SK-N-SH (cell line): ENCODE data around the gene PTGFRN. TPM values are rescaled to one million over a fixed set of nuclear protein-coding genes. Genes with fewer than 3 reads are reported as not detected.

Experiments
- CTCF ChIA-PET: fragments of 300-600, 350-600 bp; formaldehyde crosslinking; extraction: SDS; loops from one replicate; lab custom pipeline; 2021; lab: Yijun Ruan, JAX
- POLR2A ChIA-PET: fragments of 350-600 bp; sonication (Branson Sonifier 250); formaldehyde crosslinking; extraction: SDS; loops from one replicate; lab custom pipeline; 2020; ENCODE audit warnings: antibody characterized with exemption, inconsistent platforms; lab: Yijun Ruan, JAX
- DNase-seq: peaks from one replicate; pipeline ENCODE4 v3.0.0; 2012
- H2AFZ ChIP-seq: fragments of 200-600 bp; sonication (generic); 2 replicates; pipeline ENCODE4 v1.8.1; 2016; ENCODE audit warnings: antibody characterized with exemption, mild to moderate bottlenecking, low read depth
- H3F3A ChIP-seq: fragments of 200-600 bp; sonication (generic); replicated peaks from 2 replicates; pipeline ENCODE3; 2016; ENCODE audit warnings: antibody characterized with exemption, mild to moderate bottlenecking; ENCODE audit not compliant: insufficient read depth
- H3K27ac ChIP-seq, 2 experiments: fragments of 200-500 bp in 1 of 2; fragments of 200-600 bp in 1 of 2; sonication (Bioruptor generic) in 1 of 2; sonication (generic), shearing (Covaris generic) in 1 of 2; 2 replicates each; pipeline versions ENCODE4 v1.5.1 to v1.6.1; 2014 to 2016; ENCODE audit warnings: low read depth in 2 of 2, inconsistent platforms in 1 of 2, low read length in 1 of 2, mild to moderate bottlenecking in 1 of 2, mixed read lengths in 1 of 2
- H3K27me3 ChIP-seq: fragments of 200-600 bp; sonication (generic), shearing (Covaris generic); 2 replicates; pipeline ENCODE4 v1.6.1; 2016; ENCODE audit warnings: mixed run types; ENCODE audit not compliant: insufficient read depth
- H3K36me3 ChIP-seq, 2 experiments: fragments of 200-500 bp in 1 of 2; fragments of 200-600 bp in 1 of 2; sonication (Bioruptor generic) in 1 of 2; sonication (generic) in 1 of 2; replicated peaks in 1 of 2; 2 replicates each; pipeline versions ENCODE3 to v1.5.1; 2014 to 2016; ENCODE audit warnings: low read length in 1 of 2, mild to moderate bottlenecking in 1 of 2; ENCODE audit not compliant: insufficient read depth in 2 of 2, control insufficient read depth in 1 of 2
- H3K4me1 ChIP-seq, 2 experiments: fragments of 200-500 bp in 1 of 2; fragments of 200-600 bp in 1 of 2; sonication (Bioruptor generic) in 1 of 2; sonication (generic), shearing (Covaris generic) in 1 of 2; 2 replicates each; pipeline versions ENCODE4 v1.5.1 to v1.6.1; 2014 to 2016; ENCODE audit warnings: low read depth in 1 of 2, low read length in 1 of 2, mixed run types in 1 of 2; ENCODE audit not compliant: insufficient read depth in 2 of 2, control insufficient read depth in 1 of 2
- H3K4me2 ChIP-seq: fragments of 200-600 bp; sonication (generic), shearing (Covaris generic); 2 replicates; pipeline ENCODE4 v1.6.1; 2017; ENCODE audit warnings: mixed run types
- H3K4me3 ChIP-seq, 2 experiments: fragments of 200-500 bp in 1 of 2; fragments of 200-600 bp in 1 of 2; sonication (Bioruptor generic) in 1 of 2; sonication (generic), shearing (Covaris generic) in 1 of 2; 2 replicates each; pipeline versions ENCODE4 v1.5.1 to v1.8.1; 2014 to 2016; ENCODE audit warnings: low read depth in 2 of 2, inconsistent platforms in 1 of 2, low read length in 1 of 2, mild to moderate bottlenecking in 1 of 2, mixed read lengths in 1 of 2, moderate library complexity in 1 of 2
- H3K79me2 ChIP-seq: fragments of 200-600 bp; sonication (generic); 2 replicates; pipeline ENCODE4 v1.8.1; 2017; ENCODE audit warnings: mild to moderate bottlenecking; ENCODE audit not compliant: insufficient read depth
- H3K9ac ChIP-seq: fragments of 200-600 bp; sonication (generic); 2 replicates; pipeline ENCODE4 v1.6.1; 2017; ENCODE audit warnings: mixed run types
- H3K9me2 ChIP-seq: fragments of 200-600 bp; sonication (generic); 2 replicates; pipeline ENCODE4 v1.6.1; 2017; ENCODE audit warnings: mixed run types
- H3K9me3 ChIP-seq: fragments of 200-600 bp; sonication (generic); 2 replicates; pipeline ENCODE4 v1.6.1; 2017; ENCODE audit warnings: mixed run types, mild to moderate bottlenecking, moderate library complexity
- H4K20me1 ChIP-seq: fragments of 200-600 bp; sonication (generic); 2 replicates; pipeline ENCODE4 v1.6.1; 2017; ENCODE audit warnings: mild to moderate bottlenecking, mixed run types; ENCODE audit not compliant: insufficient read depth
- CHD2 ChIP-seq: fragments of 150-350 bp; IDR thresholded peaks from 2 replicates; pipeline ENCODE4 v1.6.1; 2018; ENCODE audit warnings: low read length; ENCODE audit not compliant: partially characterized antibody
- ELF1 ChIP-seq: IDR thresholded peaks from 2 replicates; pipeline ENCODE4 v1.4.0; 2012
- EZH2phosphoT487 ChIP-seq: fragments of 200-600 bp; sonication (generic); IDR thresholded peaks from 2 replicates; pipeline ENCODE4 v1.6.1; 2017; ENCODE audit warnings: low read depth, mixed run types, mild to moderate bottlenecking, antibody characterized with exemption, moderate library complexity, borderline replicate concordance
- FOSL2 ChIP-seq: IDR thresholded peaks from 2 replicates; pipeline ENCODE4 v1.4.0; 2012; ENCODE audit warnings: low read depth, mild to moderate bottlenecking, moderate library complexity, borderline replicate concordance
- FOXJ3 ChIP-seq: sonication (generic); formaldehyde crosslinking; IDR thresholded peaks from 2 replicates; pipeline ENCODE4 v1.5.1; 2020; ENCODE audit warnings: mild to moderate bottlenecking, missing genetic modification reagents
- GABPA ChIP-seq: IDR thresholded peaks from 2 replicates; pipeline ENCODE4 v1.4.0; 2012; ENCODE audit warnings: low read depth, mild to moderate bottlenecking
- IRF3 ChIP-seq: fragments of 150-350 bp; IDR thresholded peaks from 2 replicates; pipeline ENCODE4 v1.6.1; 2016; ENCODE audit warnings: mild to moderate bottlenecking, low read depth, low read length
- MAX ChIP-seq: IDR thresholded peaks from 2 replicates; pipeline ENCODE4 v1.4.0; 2012; ENCODE audit warnings: low read depth
- MEF2A ChIP-seq: IDR thresholded peaks from 2 replicates; pipeline ENCODE4 v1.4.0; 2012; ENCODE audit warnings: low read depth, borderline replicate concordance
- NRF1 ChIP-seq: IDR thresholded peaks from 2 replicates; pipeline ENCODE4 v1.6.1; 2012; ENCODE audit warnings: low read depth, mild to moderate bottlenecking, low read length
- PBX3 ChIP-seq: IDR thresholded peaks from 2 replicates; pipeline ENCODE4; 2012
- POLR2AphosphoS5 ChIP-seq: IDR thresholded peaks from 2 replicates; pipeline ENCODE4 v1.6.1; 2012; ENCODE audit warnings: low read depth, low read length
- RAD21 ChIP-seq: IDR thresholded peaks from 2 replicates; pipeline ENCODE4 v1.6.1; 2012; ENCODE audit warnings: mild to moderate bottlenecking, low read length
- RCOR1 ChIP-seq: fragments of 150-350 bp; IDR thresholded peaks from 2 replicates; pipeline ENCODE4 v1.6.1; 2017; ENCODE audit warnings: antibody characterized with exemption, low read length
- REST ChIP-seq: IDR thresholded peaks from 2 replicates; pipeline ENCODE4 v1.6.1; 2012; ENCODE audit warnings: mild to moderate bottlenecking, low read depth, low read length, moderate library complexity
- RFX5 ChIP-seq: IDR thresholded peaks from 2 replicates; pipeline ENCODE4 v1.6.1; 2012; ENCODE audit warnings: mild to moderate bottlenecking, improper control_type of control experiment, low read length
- SIN3A ChIP-seq: IDR thresholded peaks from 2 replicates; pipeline ENCODE4 v1.6.1; 2012; ENCODE audit warnings: low read depth, mild to moderate bottlenecking, low read length, moderate library complexity, borderline replicate concordance
- TEAD4 ChIP-seq: IDR thresholded peaks from 2 replicates; pipeline ENCODE4 v1.4.0; 2012; ENCODE audit warnings: mild to moderate bottlenecking, borderline replicate concordance; ENCODE audit not compliant: insufficient read depth
- USF2 ChIP-seq: fragments of 150-350 bp; IDR thresholded peaks from 2 replicates; pipeline ENCODE4 v1.6.1; 2017; ENCODE audit warnings: antibody characterized with exemption, low read length, low read depth, borderline replicate concordance
- YY1 ChIP-seq: IDR thresholded peaks from 2 replicates; pipeline ENCODE4 v1.4.0; 2012; ENCODE audit warnings: low read depth, mild to moderate bottlenecking
- WGBS: methylation state at CpG from one replicate; pipeline ENCODE4 v1.1.6; 2017; ENCODE audit warnings: low lambda C conversion rate; 5-methylcytosine and 5-hydroxymethylcytosine counted together
- polyA plus RNA-seq, 3 experiments: library from polyadenylated mRNA; depleted of rRNA; stranded (reverse); fragments of >200 nt; gene quantifications; 2 replicates each; pipeline ENCODE4 v1.2.3, GENCODE V29; 2012

PTGFRN gene
- polyA plus RNA-seq, 1 of the 3 experiments (the other 2 are of a cell fraction): 22.4 TPM

GRCh38 chr1:116945421-116945820 lies 35.7 kb downstream of the PTGFRN start:
- Histone ChIP-seq H3K9me2 (no peaks in the 10 kb centered on the region), H3K27ac (no peak overlapping the region), H3K4me1 (peaks cover 0 to 18% of the 10 kb centered on the region in 2 experiments; a peak in 2 of 4 replicates), H3K27me3 (no peaks in the 10 kb centered on the region), H3K9ac (no peak overlapping the region), H3K79me2 (no peaks in the 10 kb centered on the region), H3K36me3 (no peaks in the 10 kb centered on the region), H2AFZ (no peak overlapping the region), H3K9me3 (no peaks in the 10 kb centered on the region), H3K4me2 (no peak overlapping the region), H3F3A (no peaks in the 10 kb centered on the region), H4K20me1 (no peaks in the 10 kb centered on the region), H3K4me3 (no peak overlapping the region)
- WGBS: 92% methylated on average over 4 of the region's 5 CpGs
- TF ChIP-seq PBX3 (no peak), REST (no peak), ELF1 (no peak), FOSL2 (no peak), RCOR1 (no peak), TEAD4 (no peak), RFX5 (no peak), MEF2A (no peak), CHD2 (no peak), GABPA (no peak), USF2 (no peak), POLR2AphosphoS5 (no peak), RAD21 (no peak), YY1 (no peak), SIN3A (no peak), IRF3 (no peak), EZH2phosphoT487 (no peak), FOXJ3 (CRISPR knock-in tag) (no peak), NRF1 (no peak), MAX (no peak)
- ChIA-PET POLR2A (no interaction called here), CTCF (interaction anchor here (1.3 to 3.9 kb wide), 2 partner anchors 11 to 371 kb away, joined by 4 to 13 read pairs; no protein-coding TSS in a partner anchor)
- no peak for DNase-seq
